Effector CD8-positive, alpha-beta T cell (primary cell): ENCODE results near the gene DTWD1.
"Not testable (repeated sequence)": the region's sequence is repeated elsewhere in the genome, so short reads cannot be mapped to it uniquely, and the experiment has no call there.

Source experiments
- DNase-seq: peaks from one replicate; lab custom pipeline; 2025; lab: John Stamatoyannopoulos, UW

DTWD1 gene

GRCh38 chr15:49645941-49646340 lies 25.1 kb downstream of the DTWD1 start:
- DNase-seq: no peak

- DNase-seq: no peak
Measured at GRCh38 chr15:49646891-49647290, 26.0 kb downstream of the DTWD1 start.

- no peak for DNase-seq
Measured at GRCh38 chr15:49649987-49650386, 29.1 kb downstream of the DTWD1 start.

GRCh38 chr15:49650676-49651075 lies 29.8 kb downstream of the DTWD1 start:
- no peak for DNase-seq

- no peak for DNase-seq
Measured at GRCh38 chr15:49652922-49653321, 32.1 kb downstream of the DTWD1 start.

GRCh38 chr15:49656734-49657133 lies 35.9 kb downstream of the DTWD1 start:
- DNase-seq: no peak

- DNase-seq: no peak
Measured at GRCh38 chr15:49664716-49665115, 43.9 kb downstream of the DTWD1 start.

GRCh38 chr15:49666486-49666885 lies 45.6 kb downstream of the DTWD1 start:
- not testable (repeated sequence) for DNase-seq

- no peak for DNase-seq
Measured at GRCh38 chr15:49669288-49669687, 48.4 kb downstream of the DTWD1 start.

- no peak for DNase-seq
Measured at GRCh38 chr15:49673861-49674260, 53.0 kb downstream of the DTWD1 start.

- DNase-seq: no peak
Measured at GRCh38 chr15:49674370-49674769, 53.5 kb downstream of the DTWD1 start.

- DNase-seq: no peak
Measured at GRCh38 chr15:49675041-49675440, 54.2 kb downstream of the DTWD1 start.

- no peak for DNase-seq
Measured at GRCh38 chr15:49678655-49679054, 57.8 kb downstream of the DTWD1 start.

- DNase-seq: no peak
Measured at GRCh38 chr15:49686599-49686998, 65.8 kb downstream of the DTWD1 start.

- DNase-seq: no peak
Measured at GRCh38 chr15:49688135-49688790, 67.4 kb downstream of the DTWD1 start.

- DNase-seq: no peak
Measured at GRCh38 chr15:49692514-49693090, 71.8 kb downstream of the DTWD1 start.

- DNase-seq: no peak
Measured at GRCh38 chr15:49693498-49693897, 72.7 kb downstream of the DTWD1 start.

- DNase-seq: no peak
Measured at GRCh38 chr15:49696433-49696832, 75.6 kb downstream of the DTWD1 start.

GRCh38 chr15:49697121-49697520 lies 76.3 kb downstream of the DTWD1 start:
- no peak for DNase-seq

- not testable (repeated sequence) for DNase-seq
Measured at GRCh38 chr15:49702982-49703381, 82.1 kb downstream of the DTWD1 start.
